ENCODE data around the gene CNTN4.

Gene CNTN4

DNA sequence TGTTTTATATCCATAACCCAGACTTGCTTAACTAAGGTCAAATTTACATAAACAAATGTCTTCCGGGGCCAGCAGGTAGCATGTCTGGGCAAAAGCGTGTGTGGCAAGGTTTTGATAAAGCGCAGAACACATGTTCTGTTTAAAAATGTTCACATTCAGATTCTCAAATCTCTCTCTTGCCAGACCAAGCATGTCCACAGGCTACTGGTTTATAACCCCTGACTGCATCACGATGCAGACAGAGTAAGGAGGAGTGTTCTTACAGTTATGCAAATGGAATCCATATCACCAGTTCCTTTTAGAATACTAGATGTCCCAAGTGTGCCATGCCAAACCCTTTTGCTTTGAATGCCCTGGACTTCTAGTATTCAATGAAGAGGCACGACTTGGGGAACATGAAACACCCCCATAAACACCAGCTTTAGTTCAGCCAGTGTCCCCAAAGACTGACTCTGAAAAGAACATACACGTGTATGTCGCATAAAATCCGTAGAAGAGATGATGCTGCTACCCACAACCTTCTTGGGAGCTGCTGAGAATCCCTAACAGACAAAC is 412.0 kb downstream of the CNTN4 start:
- DNase-seq, result no peak
- in situ Hi-C loops (cut with HindIII; ENCODE audit: low pct_ligation_motif_present, low sequenced_read_pairs), result no loop called here
- TF ChIP-seq, protein P1, sequence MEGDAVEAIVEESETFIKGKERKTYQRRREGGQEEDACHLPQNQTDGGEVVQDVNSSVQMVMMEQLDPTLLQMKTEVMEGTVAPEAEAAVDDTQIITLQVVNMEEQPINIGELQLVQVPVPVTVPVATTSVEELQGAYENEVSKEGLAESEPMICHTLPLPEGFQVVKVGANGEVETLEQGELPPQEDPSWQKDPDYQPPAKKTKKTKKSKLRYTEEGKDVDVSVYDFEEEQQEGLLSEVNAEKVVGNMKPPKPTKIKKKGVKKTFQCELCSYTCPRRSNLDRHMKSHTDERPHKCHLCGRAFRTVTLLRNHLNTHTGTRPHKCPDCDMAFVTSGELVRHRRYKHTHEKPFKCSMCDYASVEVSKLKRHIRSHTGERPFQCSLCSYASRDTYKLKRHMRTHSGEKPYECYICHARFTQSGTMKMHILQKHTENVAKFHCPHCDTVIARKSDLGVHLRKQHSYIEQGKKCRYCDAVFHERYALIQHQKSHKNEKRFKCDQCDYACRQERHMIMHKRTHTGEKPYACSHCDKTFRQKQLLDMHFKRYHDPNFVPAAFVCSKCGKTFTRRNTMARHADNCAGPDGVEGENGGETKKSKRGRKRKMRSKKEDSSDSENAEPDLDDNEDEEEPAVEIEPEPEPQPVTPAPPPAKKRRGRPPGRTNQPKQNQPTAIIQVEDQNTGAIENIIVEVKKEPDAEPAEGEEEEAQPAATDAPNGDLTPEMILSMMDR (IDR thresholded peaks at IDR 0.05; ENCODE audit: low read depth, low read length, missing control alignments), result no peak

DNA sequence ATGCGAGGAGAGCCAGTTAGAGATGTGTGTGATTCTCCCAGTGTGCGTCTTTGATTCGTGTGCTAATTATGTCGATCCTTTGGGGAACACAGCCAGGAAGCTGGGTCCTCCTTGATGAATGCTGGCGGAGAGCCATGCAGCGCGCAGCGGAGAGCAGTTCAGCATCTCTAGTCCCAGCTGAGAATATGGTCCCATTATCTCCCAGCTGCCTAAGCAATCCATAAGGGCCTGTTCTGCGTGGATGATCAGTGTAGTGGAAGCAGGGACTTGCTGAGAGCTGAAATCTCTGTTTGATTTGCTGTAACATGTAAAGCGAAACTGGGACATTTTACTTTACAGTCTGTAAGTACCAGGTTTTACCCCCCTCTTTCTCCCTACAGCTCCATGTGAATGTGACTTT is 412.7 kb downstream of the CNTN4 start:
- in situ Hi-C loops (cut with HindIII; ENCODE audit: low pct_ligation_motif_present, low sequenced_read_pairs), result no loop called here
- no peak for DNase-seq
- no peaks in the 10 kb centered on the region for H3K27me3 ChIP-seq (replicated peaks)
- no peak overlapping the region for H3K4me3 ChIP-seq (ENCODE audit: low read depth, low read length)
- no peaks in the 10 kb centered on the region for H3K36me3 ChIP-seq (replicated peaks)
- H3K27ac ChIP-seq, result no peak overlapping the region
- TF ChIP-seq, protein P1 (IDR thresholded peaks at IDR 0.05; ENCODE audit: low read depth, low read length, missing control alignments), result no peak

More for the DNA sequence above, 412.0 kb downstream of the CNTN4 start:
- Histone ChIP-seq H3K36me3 (replicated peaks) (no peaks in the 10 kb centered on the region), H3K27ac (no peak overlapping the region), H3K4me3 (ENCODE audit: low read depth, low read length) (no peak overlapping the region), H3K27me3 (replicated peaks) (no peaks in the 10 kb centered on the region)

DNA sequence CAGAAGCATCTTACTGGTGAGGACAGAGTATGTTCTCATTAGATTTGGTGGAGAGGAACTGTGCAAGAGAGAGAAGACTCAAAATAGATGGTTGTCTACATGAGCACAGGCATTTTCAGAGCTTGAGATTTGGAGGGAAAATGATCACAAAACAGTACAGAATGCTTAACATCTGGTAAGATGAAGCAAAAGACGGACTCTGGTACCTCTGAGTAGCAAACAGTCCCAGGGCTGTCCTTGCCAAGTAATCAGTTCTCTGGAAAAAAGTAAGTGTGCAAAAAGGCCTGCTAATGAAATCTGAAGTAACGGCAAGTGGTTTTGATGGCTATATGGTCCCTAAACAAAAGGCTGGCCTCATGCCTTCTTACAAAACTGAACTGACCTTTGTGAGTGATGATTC is 414.2 kb downstream of the CNTN4 start:
- in situ Hi-C loops (cut with HindIII; ENCODE audit: low pct_ligation_motif_present, low sequenced_read_pairs), result no loop called here
- TF ChIP-seq, protein P1 (IDR thresholded peaks at IDR 0.05; ENCODE audit: low read depth, low read length, missing control alignments), result no peak
- H3K27ac ChIP-seq, result no peak overlapping the region
- H3K36me3 ChIP-seq (replicated peaks), result no peaks in the 10 kb centered on the region
- no peak overlapping the region for H3K4me3 ChIP-seq (ENCODE audit: low read depth, low read length)
- DNase-seq, result no peak
- H3K27me3 ChIP-seq (replicated peaks), result no peaks in the 10 kb centered on the region

DNA sequence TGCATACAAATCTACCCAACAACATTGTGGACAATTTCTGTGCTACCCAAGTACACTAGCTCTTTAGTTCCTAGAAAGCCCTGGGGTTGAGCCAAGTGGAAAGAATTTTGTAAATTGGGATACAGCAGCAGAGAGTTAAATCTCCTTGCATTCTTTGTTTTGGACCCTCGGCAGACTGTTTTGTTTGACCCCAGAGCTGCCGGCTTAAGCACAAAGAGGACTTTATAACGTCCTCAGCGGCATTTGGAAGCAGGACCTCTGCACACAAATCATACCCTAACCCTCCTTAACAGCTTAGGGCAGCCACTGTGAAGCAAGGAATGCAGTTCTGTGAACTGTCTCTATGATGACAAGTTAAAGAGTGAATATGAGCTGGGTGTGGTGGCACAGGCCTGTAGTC is 415.3 kb downstream of the CNTN4 start:
- in situ Hi-C loops (cut with HindIII; ENCODE audit: low pct_ligation_motif_present, low sequenced_read_pairs), result no loop called here
- DNase-seq, result no peak
- H3K36me3 ChIP-seq (replicated peaks), result no peaks in the 10 kb centered on the region

DNA sequence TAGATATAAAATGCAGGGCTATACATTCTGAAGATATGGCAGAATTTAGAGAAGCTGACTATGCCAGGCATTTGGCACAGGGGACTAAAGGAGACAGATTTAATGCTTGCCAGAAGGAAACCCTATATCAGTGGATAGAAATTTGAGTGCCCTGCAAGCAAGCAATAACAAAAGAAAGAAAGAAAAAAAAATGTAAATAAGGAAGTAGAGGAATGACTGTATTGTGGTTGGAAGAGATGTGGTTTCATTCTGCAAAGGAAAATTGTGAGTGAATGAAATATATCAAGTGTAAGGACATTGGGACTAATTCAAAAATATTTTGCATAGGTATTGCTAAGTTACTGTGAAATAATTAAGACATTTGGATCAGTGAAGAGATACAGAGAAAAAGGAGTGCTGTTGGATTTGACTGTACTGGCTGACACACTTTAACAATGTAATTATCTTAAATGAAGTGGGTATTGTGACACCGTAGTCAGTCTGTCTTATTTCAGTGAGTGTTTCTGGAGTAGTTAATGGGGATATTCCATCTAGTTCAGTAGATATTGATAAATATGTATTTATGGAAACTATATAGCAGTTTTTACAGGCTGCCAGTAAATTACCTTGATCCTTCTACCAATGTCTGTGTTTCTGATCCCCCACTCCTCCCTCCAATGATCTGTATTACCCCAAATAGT is 418.2 kb downstream of the CNTN4 start:
- Histone ChIP-seq H3K27me3 (replicated peaks) (no peaks in the 10 kb centered on the region), H3K36me3 (replicated peaks) (no peaks in the 10 kb centered on the region), H3K4me3 (ENCODE audit: low read depth, low read length) (no peak overlapping the region), H3K27ac (no peak overlapping the region)
- TF ChIP-seq, protein P1 (IDR thresholded peaks at IDR 0.05; ENCODE audit: low read depth, low read length, missing control alignments), result no peak
- no peak for DNase-seq
- in situ Hi-C loops (cut with HindIII; ENCODE audit: low pct_ligation_motif_present, low sequenced_read_pairs), result no loop called here

More for the DNA sequence above, 415.3 kb downstream of the CNTN4 start:
- TF ChIP-seq, protein P1 (IDR thresholded peaks at IDR 0.05; ENCODE audit: low read depth, low read length, missing control alignments), result no peak
- H3K27ac ChIP-seq, result no peak overlapping the region
- no peak overlapping the region for H3K4me3 ChIP-seq (ENCODE audit: low read depth, low read length)
- H3K27me3 ChIP-seq (replicated peaks), result no peaks in the 10 kb centered on the region

All from brain microvascular endothelial cell (primary cell).